Measurements from ENCODE around the gene WDSUB1.
A peak's percentile ranks its signal among the peaks of the same experiment; 100 is the strongest.

The WDSUB1 gene

DNA sequence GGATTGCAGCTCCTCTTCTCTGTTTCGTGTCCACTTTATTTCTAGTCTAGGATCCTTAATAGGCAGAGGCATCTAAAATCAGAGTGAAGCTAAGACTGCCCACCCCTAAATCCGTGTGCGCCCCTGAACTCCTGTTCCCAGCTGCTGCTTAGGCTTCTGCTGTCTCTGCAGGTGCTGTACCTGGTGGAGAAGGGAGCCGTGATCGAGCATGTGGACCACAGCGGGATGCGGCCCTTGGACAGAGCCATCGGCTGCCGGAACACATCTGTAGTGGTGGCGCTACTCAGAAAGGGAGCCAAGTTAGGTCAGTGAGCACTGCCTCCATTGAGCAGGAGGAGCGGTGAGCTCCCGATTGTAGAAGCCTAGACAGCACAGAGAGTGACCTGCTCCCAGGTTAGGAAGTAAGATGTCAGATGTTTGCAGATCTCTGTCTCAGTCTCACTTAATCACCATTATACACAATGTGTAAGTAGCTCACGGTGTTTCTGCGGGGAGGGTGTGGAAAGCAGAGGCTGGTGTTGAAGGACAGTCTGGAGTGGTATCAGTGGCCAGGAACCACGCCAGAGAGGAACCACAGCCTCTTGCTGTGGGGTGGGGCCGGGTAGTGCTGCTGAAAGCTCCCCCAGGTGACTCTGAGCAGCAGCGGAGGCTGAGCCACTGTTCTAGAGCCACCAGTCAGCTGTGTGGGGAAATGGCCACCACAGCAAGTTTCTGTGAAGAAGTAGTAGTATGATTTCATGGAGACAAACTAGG lies 62.3 kb downstream of the WDSUB1 start:
- no peak for DNase-seq

- no peak for DNase-seq
Measured at GRCh38 chr2:159219394-159219998, 67.0 kb downstream of the WDSUB1 start.

DNA sequence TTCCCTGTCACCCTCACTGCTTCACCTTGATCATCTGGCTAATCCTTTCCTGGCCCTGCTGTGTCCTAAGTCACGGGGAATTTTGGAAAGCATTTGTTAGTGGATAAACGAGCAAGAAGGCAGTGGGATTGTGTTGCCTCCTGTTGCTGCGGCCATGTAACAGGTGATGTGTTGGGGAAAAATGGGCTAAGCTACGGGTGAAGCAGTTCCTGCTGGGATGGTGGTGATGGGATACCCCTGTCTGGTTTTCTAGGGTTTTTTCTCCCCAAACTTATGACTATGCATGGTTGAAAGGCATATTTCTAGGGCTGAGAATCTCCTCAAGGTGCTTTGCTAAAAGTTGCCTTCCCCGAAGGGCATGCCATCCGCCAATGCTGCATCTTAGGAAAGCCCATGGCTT lies 68.1 kb downstream of the WDSUB1 start:
- DNase-seq = no peak

GRCh38 chr2:159217676-159218075 lies 68.8 kb downstream of the WDSUB1 start:
- DNase-seq = no peak

DNA sequence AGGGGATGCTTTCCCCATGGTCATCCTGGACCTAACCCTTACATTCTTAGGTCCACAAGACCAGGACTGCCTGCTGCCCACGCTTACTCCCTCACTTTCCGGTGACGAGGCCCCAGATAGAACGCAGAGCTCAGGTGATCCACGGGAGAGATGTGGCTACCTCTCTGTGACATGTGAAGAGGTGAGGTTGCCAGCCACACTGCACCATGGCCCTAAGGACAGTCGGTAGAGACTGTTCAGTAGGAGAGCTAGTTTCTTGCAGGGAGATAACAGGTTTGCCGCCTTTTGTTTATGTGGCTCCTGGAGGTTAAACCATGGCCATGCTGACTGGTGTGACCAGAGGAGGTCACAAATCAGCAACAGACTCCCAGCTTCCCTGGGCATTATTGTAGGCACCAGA lies 71.4 kb downstream of the WDSUB1 start:
- no peak for DNase-seq

GRCh38 chr2:159214325-159214865 lies 72.1 kb downstream of the WDSUB1 start:
- DNase-seq = no peak

- no peak for DNase-seq
Measured at GRCh38 chr2:159213296-159213695, 73.2 kb downstream of the WDSUB1 start.

DNA sequence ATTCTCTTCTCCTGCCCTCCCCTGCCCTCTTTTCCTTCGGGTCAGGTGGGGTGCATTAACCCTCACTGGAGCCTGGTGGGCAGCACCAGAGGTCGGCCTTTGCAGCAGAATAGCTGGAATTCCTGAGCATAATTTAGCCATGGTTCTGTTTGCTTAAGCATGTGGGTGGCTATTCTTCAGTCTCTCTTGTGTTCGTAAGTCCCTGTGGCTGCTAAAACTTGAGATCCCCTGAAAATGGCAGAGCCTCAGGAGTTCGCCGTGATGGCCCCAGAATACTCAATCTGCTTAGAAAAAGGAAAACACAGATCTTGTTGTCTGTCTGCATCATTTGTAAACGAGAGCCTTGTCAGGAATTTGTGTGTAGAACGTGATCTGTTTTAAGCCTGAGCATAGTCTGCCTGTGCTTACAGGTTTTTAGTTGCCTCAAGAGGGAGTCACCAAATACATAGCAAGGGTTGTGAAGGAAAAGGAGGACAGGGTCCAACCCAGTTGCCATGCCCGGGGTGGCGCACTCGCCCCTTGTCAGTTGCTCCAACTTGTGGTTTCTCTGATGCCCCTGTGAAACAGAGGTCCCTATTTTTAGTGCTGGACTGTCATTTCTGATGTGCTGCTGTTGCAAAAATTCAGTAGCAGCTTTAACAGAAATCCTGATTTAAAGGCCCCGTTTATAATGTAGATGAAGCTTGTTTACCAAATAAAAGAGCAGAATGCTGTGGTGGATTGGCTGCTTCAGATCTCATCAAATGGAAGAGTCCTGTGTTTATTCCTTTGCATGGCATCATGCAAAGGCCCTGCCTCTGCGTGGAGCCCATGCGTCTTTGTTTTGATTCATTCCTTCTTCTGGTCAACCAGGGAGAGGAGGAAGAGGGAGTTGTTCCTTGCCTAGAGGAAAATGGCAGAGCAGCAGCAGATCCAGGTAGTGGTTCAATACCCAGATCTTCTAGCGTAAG lies 74.8 kb downstream of the WDSUB1 start:
- no peak for DNase-seq

DNA sequence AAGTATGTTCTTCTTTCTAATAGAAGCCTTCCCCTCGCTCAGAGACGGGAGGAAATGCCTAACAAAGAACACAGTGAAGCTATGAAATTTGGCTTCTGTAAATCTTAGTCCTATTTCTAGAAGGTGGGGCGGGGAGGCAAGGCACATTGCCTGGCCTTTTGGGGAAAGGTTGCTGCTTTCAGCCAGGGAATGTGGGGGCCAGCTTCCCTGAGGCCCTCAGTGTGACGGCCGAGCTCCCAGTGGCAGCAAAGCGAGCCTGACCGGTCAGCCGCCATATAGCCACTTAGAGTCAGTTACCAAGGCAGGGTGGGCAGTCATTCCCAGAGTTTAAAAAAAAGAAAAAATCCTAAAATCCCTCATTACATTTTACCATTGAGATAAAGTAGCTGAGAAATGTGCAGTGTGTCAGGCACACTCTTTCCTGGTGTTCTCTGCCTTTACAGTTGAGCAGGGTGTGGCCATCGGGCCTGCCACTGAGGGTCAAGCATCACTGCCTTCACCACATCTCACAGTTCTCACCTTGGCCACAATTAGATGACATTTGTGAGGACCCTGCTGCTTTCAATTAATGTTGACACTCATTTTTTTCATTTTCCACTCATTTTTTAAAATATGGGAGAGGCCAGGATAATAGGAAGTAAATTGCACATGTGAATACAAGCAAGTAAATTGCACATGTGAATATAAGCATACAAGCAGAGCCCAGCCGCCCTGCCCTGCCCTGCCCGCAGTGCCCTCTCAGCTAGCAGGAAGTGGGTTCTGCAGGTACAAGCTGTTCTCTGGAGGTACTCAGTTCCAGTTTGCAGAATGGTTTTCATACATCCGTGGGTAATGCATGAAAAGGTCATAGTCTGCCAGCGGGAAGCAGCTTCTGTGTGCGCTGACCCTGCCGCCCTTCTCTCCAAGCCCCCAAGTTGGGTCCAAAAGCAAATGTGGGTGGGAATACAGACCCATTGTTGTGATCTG lies 76.9 kb downstream of the WDSUB1 start:
- peak; percentile 36 to 48 for DNase-seq

- no peak for DNase-seq
Measured at GRCh38 chr2:159208438-159208837, 78.1 kb downstream of the WDSUB1 start.

DNA sequence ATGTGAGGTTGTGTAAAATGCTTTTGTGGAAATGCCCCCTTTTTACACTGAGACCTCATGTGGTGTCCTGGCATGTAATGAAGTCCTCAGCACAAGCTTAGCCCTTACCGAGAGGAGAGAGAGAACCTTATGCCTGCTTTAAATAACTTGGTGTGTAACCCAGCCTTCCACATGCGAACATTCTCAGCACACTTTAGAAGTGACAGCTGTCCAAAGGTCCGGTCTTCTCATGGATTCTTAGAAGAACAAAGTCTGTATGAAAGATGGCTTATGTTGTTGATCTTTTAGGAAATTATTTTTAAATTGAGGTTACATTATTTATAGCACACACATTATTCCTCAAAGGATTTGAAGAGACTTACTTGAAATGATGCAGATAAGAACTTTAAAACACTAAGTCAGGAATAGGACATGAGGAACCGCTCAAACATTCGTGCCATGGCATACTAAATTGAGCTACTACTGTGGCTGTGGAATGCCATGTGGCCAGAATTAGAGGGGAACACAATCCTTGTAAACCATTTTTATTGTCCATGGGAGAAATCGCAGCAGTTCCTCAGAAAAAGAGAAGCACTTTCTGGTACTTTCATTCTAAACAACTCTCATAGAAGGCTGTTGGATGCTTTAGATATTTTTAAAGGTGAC lies 79.6 kb downstream of the WDSUB1 start:
- DNase-seq = no peak

- no peak for DNase-seq
Measured at GRCh38 chr2:159204381-159205144, 81.9 kb downstream of the WDSUB1 start.

DNA sequence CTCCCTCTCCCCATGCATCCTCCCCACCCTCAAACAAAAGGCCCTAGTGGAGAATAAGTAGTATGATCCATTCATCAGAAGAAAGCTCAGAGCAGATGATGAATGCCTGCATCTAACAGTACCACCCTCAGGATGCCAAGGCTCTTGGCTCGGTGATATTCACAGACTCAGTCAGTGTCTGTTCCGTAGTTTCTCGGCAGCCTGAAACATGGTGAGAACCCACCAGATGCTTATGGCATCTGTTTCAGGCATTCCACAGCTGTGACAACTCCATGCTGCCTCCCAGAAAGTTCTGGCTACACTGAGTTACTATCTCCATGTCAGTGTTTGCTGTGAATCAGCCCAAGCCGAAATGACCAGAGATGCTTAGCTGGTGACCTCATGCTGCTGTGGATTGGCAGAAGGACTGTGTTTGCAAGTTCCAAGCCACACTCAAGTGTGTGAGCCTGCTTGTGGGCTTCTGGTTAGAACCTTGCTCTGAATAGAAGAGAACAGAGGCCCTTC lies 83.9 kb downstream of the WDSUB1 start:
- DNase-seq = no peak

GRCh38 chr2:159201360-159202063 lies 85.0 kb downstream of the WDSUB1 start:
- DNase-seq = peak; percentile 39 to 58

DNA sequence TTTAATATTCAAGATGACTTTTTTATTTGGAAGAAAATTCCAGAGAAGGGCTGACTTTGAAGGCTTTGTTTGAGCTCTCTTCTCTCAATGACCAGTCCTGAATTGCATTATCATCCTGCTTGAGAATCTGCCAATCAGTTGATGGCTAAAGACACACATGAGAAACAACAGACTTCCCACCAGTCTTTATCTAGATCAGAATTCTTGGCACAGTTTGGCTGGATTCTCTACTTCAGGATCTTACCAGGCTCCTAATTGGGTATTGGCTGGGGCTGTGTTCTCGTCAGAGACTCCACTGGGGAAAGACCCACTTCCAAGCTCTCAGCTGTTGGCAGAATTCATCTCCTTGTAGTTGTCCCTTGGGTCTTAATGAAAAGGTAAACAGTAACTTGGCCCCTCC lies 86.0 kb downstream of the WDSUB1 start:
- DNase-seq = no peak

GRCh38 chr2:159199761-159200465 lies 86.6 kb downstream of the WDSUB1 start:
- DNase-seq = no peak

DNA sequence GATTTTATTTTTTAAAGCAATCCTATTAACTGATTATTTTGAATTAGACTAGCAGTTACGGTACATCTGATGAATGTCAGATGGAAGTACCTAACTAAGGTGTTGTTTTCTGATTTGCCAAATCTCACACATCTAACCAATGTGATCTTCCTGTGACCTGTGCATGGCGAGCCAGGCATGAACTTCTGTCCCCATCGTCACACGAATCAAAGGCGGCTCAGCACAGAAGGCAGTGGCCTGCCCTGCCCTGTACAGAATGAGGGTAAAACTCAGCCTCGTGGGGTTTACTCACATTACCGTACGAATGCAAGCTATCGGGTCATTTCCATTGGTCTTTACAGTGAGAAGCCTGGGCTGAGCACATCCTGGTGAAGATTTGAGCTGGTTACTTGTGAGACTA lies 87.3 kb downstream of the WDSUB1 start:
- DNase-seq = no peak

DNA sequence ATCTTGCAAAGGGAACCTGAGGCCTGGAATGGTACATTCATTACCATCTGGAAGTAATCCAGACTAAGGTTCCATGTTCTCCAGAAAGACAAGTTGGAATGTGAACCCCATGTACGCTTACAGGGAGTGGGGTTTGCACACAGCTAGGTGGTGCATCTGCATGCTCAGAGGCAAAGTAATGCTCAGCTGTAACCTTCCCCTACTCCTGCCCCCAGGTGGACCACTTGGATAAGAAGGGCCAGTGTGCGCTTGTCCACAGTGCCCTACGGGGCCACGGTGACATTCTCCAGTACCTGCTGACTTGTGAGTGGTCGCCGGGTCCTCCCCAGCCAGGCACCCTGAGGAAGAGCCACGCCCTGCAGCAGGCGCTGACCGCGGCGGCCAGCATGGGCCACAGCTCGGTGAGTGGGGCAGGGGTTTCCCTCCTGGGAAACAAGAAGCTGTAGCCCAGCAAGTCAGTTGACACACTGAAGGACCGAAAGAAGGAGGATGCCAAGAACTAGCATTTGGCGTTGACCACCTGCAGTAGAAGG lies 90.0 kb downstream of the WDSUB1 start:
- DNase-seq = no peak

- no peak for DNase-seq
Measured at GRCh38 chr2:159195697-159196096, 90.8 kb downstream of the WDSUB1 start.

Measured in CD4-positive, alpha-beta T cell treated with Interleukin-1 beta for 1 hour (primary cell).